EH (cell line): Measurements from ENCODE around the gene GPS2.
"Not testable (repeated sequence)": the region's sequence is repeated elsewhere in the genome, so short reads cannot be mapped to it uniquely, and the experiment has no call there.

ENCODE experiments used
- DNase-seq: peaks from one replicate; pipeline ENCODE4 v3.0.0-alpha.2; 2015; ENCODE audit warnings: low read depth

Gene GPS2

GRCh38 chr17:7314719-7315569, at the start of gene GPS2:
GPS2 (minus strand) TSS chr17:7315360; CDS start chr17:7315052, 308 bp downstream.
- DNase-seq, result peak; percentile 82

- DNase-seq, result peak; percentile 36
Measured at GRCh38 chr17:7363311-7363710, 48.2 kb upstream of the GPS2 start.

GRCh38 chr17:7361906-7362305, 46.7 kb upstream of the GPS2 start:
- DNase-seq, result no peak

GRCh38 chr17:7357381-7357780, 42.2 kb upstream of the GPS2 start:
- no peak for DNase-seq

GRCh38 chr17:7356756-7357155, 41.6 kb upstream of the GPS2 start:
- DNase-seq, result no peak

- peak; percentile 67 for DNase-seq
Measured at GRCh38 chr17:7356072-7356549, 41.0 kb upstream of the GPS2 start.

GRCh38 chr17:7355573-7355972, 40.4 kb upstream of the GPS2 start:
- DNase-seq, result no peak

- DNase-seq, result peak; percentile 63
Measured at GRCh38 chr17:7355053-7355452, 39.9 kb upstream of the GPS2 start, which contains the start of gene TMEM95. TMEM95 (plus strand) TSS chr17:7355156; CDS start chr17:7355205, 49 bp downstream.

GRCh38 chr17:7354262-7354843, 39.2 kb upstream of the GPS2 start:
- DNase-seq, result peak; percentile 38

GRCh38 chr17:7352910-7353635, 37.9 kb upstream of the GPS2 start:
- no peak for DNase-seq

- DNase-seq, result no peak
Measured at GRCh38 chr17:7352503-7352889, 37.3 kb upstream of the GPS2 start.

GRCh38 chr17:7351665-7352502, 36.7 kb upstream of the GPS2 start, which contains the start of gene KCTD11:
KCTD11 (plus strand) TSS chr17:7352162.
- peak; percentile 94 for DNase-seq

- no peak for DNase-seq
Measured at GRCh38 chr17:7348478-7349242, 33.5 kb upstream of the GPS2 start.

- no peak for DNase-seq
Measured at GRCh38 chr17:7347630-7348477, 32.7 kb upstream of the GPS2 start.

GRCh38 chr17:7346761-7347614, 31.8 kb upstream of the GPS2 start:
- DNase-seq, result no peak

- no peak for DNase-seq
Measured at GRCh38 chr17:7343250-7343649, 28.1 kb upstream of the GPS2 start.

GRCh38 chr17:7341842-7342241, 26.7 kb upstream of the GPS2 start:
- DNase-seq, result no peak

GRCh38 chr17:7340179-7340578, 25.0 kb upstream of the GPS2 start:
- peak; percentile 48 for DNase-seq

GRCh38 chr17:7337600-7337999, 22.4 kb upstream of the GPS2 start:
- DNase-seq, result not testable (repeated sequence)
